K562 (cell line): ENCODE measurements around the gene TMEM120B. TPM values are rescaled to one million over a fixed set of nuclear protein-coding genes. Genes with fewer than 3 reads are reported as not detected.

Experiments
- ATAC-seq: fragments of 200-7000 bp; cut with Tn5 transposase; 3 replicates; pipeline ENCODE4 v1.9.1; 2020; ENCODE audit warnings: moderate library complexity
- BruUV-seq: library from RNA; stranded (reverse); fragments of 400-500 nt; replicated peaks from 2 replicates; lab custom pipeline; 2021; lab: Mats Ljungman, UMichigan
- CTCF ChIA-PET: fragments of 300-600 bp; formaldehyde crosslinking; extraction: SDS; loops from one replicate; lab custom pipeline; 2021; ENCODE audit warnings: low intra/inter-chr PET ratio; lab: Yijun Ruan, JAX
- POLR2A ChIA-PET: fragments of 300-600, 350-650 bp; sonication (Branson Sonifier 250); formaldehyde crosslinking; extraction: SDS; loops from one replicate; lab custom pipeline; 2021; ENCODE audit warnings: antibody characterized with exemption, inconsistent platforms; lab: Yijun Ruan, JAX
- DNase-seq, 4 experiments: peaks; one replicate each; pipeline versions ENCODE4 v3.0.0 to v3.0.0-alpha.2; 2011 to 2018; ENCODE audit warnings: low spot score in 3 of 4, mixed read lengths in 3 of 4; ENCODE audit errors: extremely low read depth in 1 of 4
- FAIRE-seq: peaks from 2 replicates; lab custom pipeline; 2011; peaks lifted over from hg19 to GRCh38; lab: Jason Lieb, UNC
- H2AFZ ChIP-seq: 2 replicates; pipeline ENCODE4 v1.6.0; 2011; ENCODE audit warnings: low read depth, low read length, control low read depth, inconsistent platforms
- H3K27ac ChIP-seq: fragments of 200-600 bp; 3 replicates; pipeline ENCODE4 v1.8.0; 2011; ENCODE audit warnings: low read depth, mild to moderate bottlenecking, control low read depth, inconsistent platforms, low read length, moderate library complexity, mixed read lengths; ENCODE audit errors: extremely low read depth
- H3K27me3 ChIP-seq, 2 experiments: fragments of 300-600 bp in 1 of 2; 2 replicates in 1 of 2; 3 replicates in 1 of 2; pipeline versions ENCODE4 v1.6.0 to v1.8.0; 2011; ENCODE audit warnings: inconsistent platforms in 2 of 2, low read length in 2 of 2, mild to moderate bottlenecking in 1 of 2, mixed read lengths in 1 of 2, moderate library complexity in 1 of 2; ENCODE audit not compliant: control insufficient read depth in 2 of 2, insufficient read depth in 2 of 2
- H3K36me3 ChIP-seq: fragments of 300-600 bp; 3 replicates; pipeline ENCODE4 v1.8.0; 2011; ENCODE audit warnings: mild to moderate bottlenecking, low read length, inconsistent platforms; ENCODE audit not compliant: control insufficient read depth, insufficient read depth
- H3K4me1 ChIP-seq, 2 experiments: fragments of 200-600 bp in 1 of 2; replicated peaks in 1 of 2; 2 replicates in 1 of 2; 3 replicates in 1 of 2; pipeline versions ENCODE4 v1.5.1 to v1.8.0; 2011; ENCODE audit warnings: inconsistent platforms in 2 of 2, low read length in 2 of 2, mild to moderate bottlenecking in 1 of 2, mixed read lengths in 1 of 2, moderate library complexity in 1 of 2; ENCODE audit not compliant: control insufficient read depth in 2 of 2, insufficient read depth in 2 of 2
- H3K4me2 ChIP-seq: 2 replicates; pipeline ENCODE4 v1.6.1; 2011; ENCODE audit warnings: low read length, control low read depth, inconsistent platforms, mixed read lengths; ENCODE audit not compliant: insufficient read depth
- H3K4me3 ChIP-seq: fragments of 200-600 bp; sonication (generic), shearing (Covaris generic); 2 replicates; pipeline ENCODE4 v1.5.1; 2016; ENCODE audit warnings: control low read depth, inconsistent platforms
- H3K79me2 ChIP-seq: fragments of 200-600 bp; 3 replicates; pipeline ENCODE4 v1.8.0; 2011; ENCODE audit warnings: low read length, inconsistent platforms; ENCODE audit not compliant: control insufficient read depth, insufficient read depth
- H3K9ac ChIP-seq, 2 experiments: 2 replicates each; pipeline versions ENCODE4 v1.6.0 to v1.6.1; 2011; ENCODE audit warnings: low read depth in 2 of 2, low read length in 2 of 2, control low read depth in 1 of 2, inconsistent platforms in 1 of 2, mild to moderate bottlenecking in 1 of 2, mixed read lengths in 1 of 2; ENCODE audit not compliant: insufficient read depth in 1 of 2
- H3K9me1 ChIP-seq: one replicate; pipeline ENCODE4 v1.6.0; 2011; ENCODE audit warnings: inconsistent platforms, mild to moderate bottlenecking, low read length, moderate library complexity; ENCODE audit not compliant: control insufficient read depth, insufficient read depth
- H3K9me3 ChIP-seq: replicated peaks from 2 replicates; pipeline ENCODE4 v1.5.1; 2011; ENCODE audit warnings: low read depth, low read length, inconsistent platforms; ENCODE audit not compliant: control insufficient read depth, insufficient read depth
- H4K20me1 ChIP-seq: replicated peaks from 2 replicates; pipeline ENCODE4 v1.6.1; 2011; ENCODE audit warnings: low read length, inconsistent platforms, mixed read lengths; ENCODE audit not compliant: control insufficient read depth, insufficient read depth
- ATF1 ChIP-seq, 2 experiments: fragments of 450-650 bp in 1 of 2; IDR thresholded peaks; 2 replicates each; pipeline ENCODE4 v1.6.1; 2016; ENCODE audit warnings: missing compliant biosample characterization in 1 of 2, missing genetic modification characterization in 1 of 2
- ETV6 ChIP-seq, 3 experiments: fragments of 150-350 bp in 1 of 3; sonication (generic) in 1 of 3; formaldehyde crosslinking in 1 of 3; IDR thresholded peaks; 2 replicates each; pipeline versions ENCODE4 v1.6.1 to v1.8.0; 2014 to 2022; ENCODE audit warnings: borderline replicate concordance in 2 of 3, low read depth in 2 of 3, antibody characterized with exemption in 1 of 3, low read length in 1 of 3, mild to moderate bottlenecking in 1 of 3, missing genetic modification reagents in 1 of 3
- NCOA4 ChIP-seq: fragments of 450-650 bp; IDR thresholded peaks from 2 replicates; pipeline ENCODE4 v1.6.1; 2018; ENCODE audit warnings: mild to moderate bottlenecking; ENCODE audit not compliant: partially characterized antibody
- PPARD ChIP-seq: fragments of 250-450 bp; sonication (Bioruptor Pico); IDR thresholded peaks from 2 replicates; pipeline ENCODE4 v1.8.0; 2022; ENCODE audit warnings: inconsistent platforms, mild to moderate bottlenecking, moderate library complexity
- RBFOX2 ChIP-seq: fragments of 200-400 bp; formaldehyde crosslinking; IDR thresholded peaks from 2 replicates; pipeline ENCODE4 v1.6.1; 2017; ENCODE audit warnings: low read depth, mild to moderate bottlenecking, low read length, moderate library complexity
- SIN3A ChIP-seq, 2 experiments: fragments of 150-350 bp in 1 of 2; IDR thresholded peaks; 2 replicates each; pipeline ENCODE4 v1.6.1; 2011 to 2016; ENCODE audit warnings: borderline replicate concordance in 2 of 2, low read depth in 2 of 2, low read length in 2 of 2, mild to moderate bottlenecking in 2 of 2, moderate library complexity in 2 of 2; ENCODE audit not compliant: control insufficient read depth in 1 of 2
- ZNF12 ChIP-seq: sonication (generic); formaldehyde crosslinking; IDR thresholded peaks from 2 replicates; pipeline ENCODE4 v1.4.0; 2020; ENCODE audit warnings: mild to moderate bottlenecking, missing genetic modification reagents
- WGBS: fragments of 100-300 bp; shearing (Covaris generic); methylation state at CpG from one replicate; pipeline ENCODE4 v1.1.6; 2016; ENCODE audit warnings: low coverage, mixed read lengths; ENCODE audit not compliant: insufficient coverage; ENCODE audit errors: missing lambda C conversion rate; 5-methylcytosine and 5-hydroxymethylcytosine counted together
- in situ Hi-C: fragments of 300-500 bp; cut with MboI; formaldehyde crosslinking; loops from 4 replicates; pipeline ENCODE4 v1.15.0; 2018; ENCODE audit warnings: inconsistent platforms, mixed read lengths
- intact Hi-C: fragments of 100-400 bp; cut with micrococcal nuclease; formaldehyde crosslinking; loops from 2 replicates; pipeline ENCODE4 v1.14.2; 2022
- polyA plus RNA-seq, 8 experiments: library from polyadenylated mRNA; depleted of rRNA in 4 of 8; stranded (reverse) in 5 of 8; unstranded in 3 of 8; fragments of >200 nt; fragmentation: Nextera tagmentation in 2 of 8; fragmentation: Illumina TruSeq in 1 of 8; extraction: Ambion mirVana in 2 of 8; extraction: Trizol in 1 of 8; gene quantifications; 2 replicates each; pipeline versions ENCODE4 v1.2.1 to v1.2.3, GENCODE V29; 2011 to 2014; ENCODE audit warnings: inconsistent platforms in 1 of 8, missing spikeins in 1 of 8
- total RNA-seq, 7 experiments: library from RNA; depleted of rRNA in 6 of 7; stranded (reverse); fragments of >200 nt in 6 of 7; fragmentation: Illumina TruSeq in 2 of 7; extraction: Trizol in 2 of 7; gene quantifications; 2 replicates each; pipeline versions ENCODE4 v1.2.1 to v1.2.3, GENCODE V29; 2011 to 2021; ENCODE audit warnings: low replicate concordance in 1 of 7
- TF ChIP-seq, protein P1 (sequence below): fragments of 250-450 bp; sonication (Bioruptor Pico); IDR thresholded peaks from 2 replicates; pipeline ENCODE4 v1.8.0; 2021; ENCODE audit warnings: borderline replicate concordance, mild to moderate bottlenecking, moderate library complexity; ENCODE audit not compliant: poor library complexity, severe bottlenecking
- TF ChIP-seq, protein P2 (sequence below), 2 experiments: IDR thresholded peaks; 2 replicates each; pipeline ENCODE4 v1.6.1; 2012; ENCODE audit warnings: improper control_type of control experiment in 2 of 2, low read depth in 2 of 2, low read length in 2 of 2, borderline replicate concordance in 1 of 2
- TF ChIP-seq, protein P3 (sequence below): fragments of 250-450 bp; sonication (Bioruptor Pico); IDR thresholded peaks from 2 replicates; pipeline ENCODE4 v1.5.0; 2020; ENCODE audit warnings: mild to moderate bottlenecking, borderline replicate concordance
- TF ChIP-seq, protein P4 (sequence below): fragments of 450-650 bp; IDR thresholded peaks from 2 replicates; pipeline ENCODE4 v1.6.1; 2014; ENCODE audit warnings: low read depth, mild to moderate bottlenecking, moderate library complexity, borderline replicate concordance

The TMEM120B gene
- total and polyA plus RNA-seq, 9 of the 15 experiments (the other 6 are each of a cell fraction or from before 2014, with no cell fraction given): 1.7 to 18.6 (median 7.4) TPM

DNA sequence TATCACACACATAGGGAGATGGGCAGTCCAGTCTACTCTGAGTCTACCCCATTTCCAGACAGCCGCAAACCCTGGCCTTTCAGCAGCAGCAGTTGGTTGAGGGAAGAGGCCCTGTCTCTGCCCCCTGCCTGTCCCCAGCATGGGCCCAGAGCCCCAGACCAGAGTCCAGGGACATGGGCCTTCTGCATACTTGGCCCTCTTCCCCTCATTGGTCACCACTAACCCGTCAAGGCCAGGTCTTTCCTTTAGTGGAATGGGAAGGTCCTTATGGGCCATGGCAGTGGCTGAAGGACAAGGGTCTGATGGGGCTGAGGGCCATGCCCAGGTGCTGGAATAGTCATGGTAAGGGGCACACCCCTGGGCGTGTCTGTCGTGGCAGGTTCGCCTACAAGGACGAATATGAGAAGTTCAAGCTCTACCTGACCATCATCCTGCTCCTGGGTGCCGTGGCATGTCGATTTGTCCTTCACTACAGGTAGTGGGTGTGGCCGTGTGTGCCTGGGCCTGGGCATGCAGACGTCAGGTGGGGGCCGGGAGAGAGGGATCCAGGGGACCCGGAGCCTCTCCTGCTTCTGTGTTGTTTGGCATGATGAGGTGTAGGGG, 39.3 kb downstream of the TMEM120B start:
- 0 out of 2 replicates have a peak, but pooled peaks cover 4% of the 10 kb centered on the region for H4K20me1 ChIP-seq
- peaks cover 32% of the 10 kb centered on the region for H3K36me3 ChIP-seq
- H3K9me3 ChIP-seq: no peaks in the 10 kb centered on the region
- POLR2A ChIA-PET: interaction anchor here (0.6 kb wide), 1 partner anchor 833 kb away, joined by 3 read pairs; no protein-coding TSS in a partner anchor
- no peak overlapping the region for H3K4me2 ChIP-seq
- H3K4me3 ChIP-seq: no peak overlapping the region
- no peak for ATAC-seq
- in situ Hi-C loops: no loop called here
- DNase-seq: no peak
- TF ChIP-seq, protein P1, sequence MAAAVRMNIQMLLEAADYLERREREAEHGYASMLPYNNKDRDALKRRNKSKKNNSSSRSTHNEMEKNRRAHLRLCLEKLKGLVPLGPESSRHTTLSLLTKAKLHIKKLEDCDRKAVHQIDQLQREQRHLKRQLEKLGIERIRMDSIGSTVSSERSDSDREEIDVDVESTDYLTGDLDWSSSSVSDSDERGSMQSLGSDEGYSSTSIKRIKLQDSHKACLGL (CRISPR knock-in tag): no peak
- TF ChIP-seq SIN3A (IDR thresholded peaks at IDR 0.05; ENCODE audit: borderline replicate concordance in 2 of 2, control insufficient read depth in 1 of 2, low read depth in 2 of 2, low read length in 2 of 2) (no peak), NCOA4 (no peak), ETV6 (IDR thresholded peaks at IDR 0.05; ENCODE audit: borderline replicate concordance in 1 of 2, low read depth in 2 of 2, low read length in 1 of 2) (no peak), ETV6 (CRISPR knock-in tag; IDR thresholded peaks at IDR 0.05; ENCODE audit: borderline replicate concordance) (no peak), ATF1 (CRISPR knock-in tag; IDR thresholded peaks at IDR 0.05) (no peak), ATF1 (tag; IDR thresholded peaks at IDR 0.05) (no peak), ZNF12 (CRISPR knock-in tag) (no peak), PPARD (no peak), RBFOX2 (no peak)
- TF ChIP-seq, protein P2, sequence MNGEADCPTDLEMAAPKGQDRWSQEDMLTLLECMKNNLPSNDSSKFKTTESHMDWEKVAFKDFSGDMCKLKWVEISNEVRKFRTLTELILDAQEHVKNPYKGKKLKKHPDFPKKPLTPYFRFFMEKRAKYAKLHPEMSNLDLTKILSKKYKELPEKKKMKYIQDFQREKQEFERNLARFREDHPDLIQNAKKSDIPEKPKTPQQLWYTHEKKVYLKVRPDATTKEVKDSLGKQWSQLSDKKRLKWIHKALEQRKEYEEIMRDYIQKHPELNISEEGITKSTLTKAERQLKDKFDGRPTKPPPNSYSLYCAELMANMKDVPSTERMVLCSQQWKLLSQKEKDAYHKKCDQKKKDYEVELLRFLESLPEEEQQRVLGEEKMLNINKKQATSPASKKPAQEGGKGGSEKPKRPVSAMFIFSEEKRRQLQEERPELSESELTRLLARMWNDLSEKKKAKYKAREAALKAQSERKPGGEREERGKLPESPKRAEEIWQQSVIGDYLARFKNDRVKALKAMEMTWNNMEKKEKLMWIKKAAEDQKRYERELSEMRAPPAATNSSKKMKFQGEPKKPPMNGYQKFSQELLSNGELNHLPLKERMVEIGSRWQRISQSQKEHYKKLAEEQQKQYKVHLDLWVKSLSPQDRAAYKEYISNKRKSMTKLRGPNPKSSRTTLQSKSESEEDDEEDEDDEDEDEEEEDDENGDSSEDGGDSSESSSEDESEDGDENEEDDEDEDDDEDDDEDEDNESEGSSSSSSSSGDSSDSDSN (IDR thresholded peaks at IDR 0.05; ENCODE audit: borderline replicate concordance in 1 of 2, low read depth in 2 of 2, low read length in 2 of 2): no peak
- TF ChIP-seq, protein P3, sequence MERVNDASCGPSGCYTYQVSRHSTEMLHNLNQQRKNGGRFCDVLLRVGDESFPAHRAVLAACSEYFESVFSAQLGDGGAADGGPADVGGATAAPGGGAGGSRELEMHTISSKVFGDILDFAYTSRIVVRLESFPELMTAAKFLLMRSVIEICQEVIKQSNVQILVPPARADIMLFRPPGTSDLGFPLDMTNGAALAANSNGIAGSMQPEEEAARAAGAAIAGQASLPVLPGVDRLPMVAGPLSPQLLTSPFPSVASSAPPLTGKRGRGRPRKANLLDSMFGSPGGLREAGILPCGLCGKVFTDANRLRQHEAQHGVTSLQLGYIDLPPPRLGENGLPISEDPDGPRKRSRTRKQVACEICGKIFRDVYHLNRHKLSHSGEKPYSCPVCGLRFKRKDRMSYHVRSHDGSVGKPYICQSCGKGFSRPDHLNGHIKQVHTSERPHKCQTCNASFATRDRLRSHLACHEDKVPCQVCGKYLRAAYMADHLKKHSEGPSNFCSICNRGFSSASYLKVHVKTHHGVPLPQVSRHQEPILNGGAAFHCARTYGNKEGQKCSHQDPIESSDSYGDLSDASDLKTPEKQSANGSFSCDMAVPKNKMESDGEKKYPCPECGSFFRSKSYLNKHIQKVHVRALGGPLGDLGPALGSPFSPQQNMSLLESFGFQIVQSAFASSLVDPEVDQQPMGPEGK (CRISPR knock-in tag): no peak
- TF ChIP-seq, protein P4, sequence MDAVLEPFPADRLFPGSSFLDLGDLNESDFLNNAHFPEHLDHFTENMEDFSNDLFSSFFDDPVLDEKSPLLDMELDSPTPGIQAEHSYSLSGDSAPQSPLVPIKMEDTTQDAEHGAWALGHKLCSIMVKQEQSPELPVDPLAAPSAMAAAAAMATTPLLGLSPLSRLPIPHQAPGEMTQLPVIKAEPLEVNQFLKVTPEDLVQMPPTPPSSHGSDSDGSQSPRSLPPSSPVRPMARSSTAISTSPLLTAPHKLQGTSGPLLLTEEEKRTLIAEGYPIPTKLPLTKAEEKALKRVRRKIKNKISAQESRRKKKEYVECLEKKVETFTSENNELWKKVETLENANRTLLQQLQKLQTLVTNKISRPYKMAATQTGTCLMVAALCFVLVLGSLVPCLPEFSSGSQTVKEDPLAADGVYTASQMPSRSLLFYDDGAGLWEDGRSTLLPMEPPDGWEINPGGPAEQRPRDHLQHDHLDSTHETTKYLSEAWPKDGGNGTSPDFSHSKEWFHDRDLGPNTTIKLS: no peak
- intact Hi-C loops: no loop called here
- H3K9me1 ChIP-seq: peaks cover 6% of the 10 kb centered on the region
- no peaks in the 10 kb centered on the region for H3K27me3 ChIP-seq
- no TSS peak for BruUV-seq
- H3K79me2 ChIP-seq: no peaks in the 10 kb centered on the region
- peak overlapping the region in 1 of 2 experiments; percentile 24; a peak in 1 of 4 replicates for H3K9ac ChIP-seq
- FAIRE-seq: no peak
- no peak overlapping the region for H2AFZ ChIP-seq
- 91% methylated on average over 12 of the region's 12 CpGs for WGBS
- CTCF ChIA-PET: interaction anchor here (0.6 kb wide), 1 partner anchor 87 kb away, joined by 3 read pairs; no protein-coding TSS in a partner anchor
- no peak overlapping the region for H3K27ac ChIP-seq
- peaks cover 14 to 27% of the 10 kb centered on the region in 2 experiments for H3K4me1 ChIP-seq
